Neutrophil (primary cell): ENCODE data around the gene TWSG1.
"Not testable (repeated sequence)": the region's sequence is repeated elsewhere in the genome, so short reads cannot be mapped to it uniquely, and the experiment has no call there.

Source experiments
- H3K27ac ChIP-seq: fragments of 200-600 bp; sonication (generic); 2 replicates; pipeline ENCODE4 v1.5.1; 2016; ENCODE audit warnings: mild to moderate bottlenecking, moderate library complexity
- H3K27me3 ChIP-seq: fragments of 200-600 bp; sonication (generic); 2 replicates; pipeline ENCODE4 v1.6.0; 2016; ENCODE audit warnings: mild to moderate bottlenecking
- H3K36me3 ChIP-seq: fragments of 200-600 bp; sonication (generic); 2 replicates; pipeline ENCODE4 v1.5.1; 2017
- H3K4me1 ChIP-seq, 2 experiments: fragments of 200-600 bp in 1 of 2; sonication (generic) in 1 of 2; 1 replicate in 1 of 2; 2 replicates in 1 of 2; pipeline versions ENCODE4 v1.5.1 to v1.6.1; 2013 to 2016; ENCODE audit warnings: low read depth in 1 of 2, low read length in 1 of 2, mild to moderate bottlenecking in 1 of 2, moderate library complexity in 1 of 2; ENCODE audit not compliant: control insufficient read depth in 1 of 2, insufficient read depth in 1 of 2
- H3K4me3 ChIP-seq, 2 experiments: fragments of 200-600 bp in 1 of 2; sonication (generic) in 1 of 2; 1 replicate in 1 of 2; 2 replicates in 1 of 2; pipeline ENCODE4 v1.5.1; 2013 to 2016; ENCODE audit warnings: low read depth in 1 of 2, low read length in 1 of 2, mild to moderate bottlenecking in 1 of 2, moderate library complexity in 1 of 2
- H3K9me3 ChIP-seq: fragments of 200-600 bp; sonication (generic); 2 replicates; pipeline ENCODE4 v1.5.1; 2016
- TF ChIP-seq, protein P1 (sequence below): fragments of 200-600 bp; sonication (generic); IDR thresholded peaks from 2 replicates; pipeline ENCODE4 v1.5.1; 2016; ENCODE audit warnings: antibody characterized with exemption

TWSG1 gene

DNA sequence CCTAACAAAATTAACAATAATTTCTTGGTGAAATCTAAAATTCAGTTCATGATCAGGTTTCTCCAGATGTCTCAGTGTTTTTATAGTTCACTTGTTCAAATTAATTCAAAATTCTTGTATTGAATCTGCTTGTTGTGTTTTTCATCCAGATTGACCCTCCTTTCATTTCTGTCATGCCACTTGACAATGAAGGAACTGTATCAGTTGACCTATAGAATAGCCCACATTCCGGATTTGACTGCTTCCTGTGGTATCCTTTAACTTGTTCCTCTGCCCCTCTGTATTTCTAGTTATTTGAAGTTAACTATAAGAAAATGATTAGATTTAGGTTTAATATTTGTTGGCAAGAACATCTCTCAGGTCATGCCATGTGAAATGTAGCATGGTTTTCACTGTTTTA lies 53.3 kb downstream of the TWSG1 start:
- H3K36me3 ChIP-seq = no peaks in the 10 kb centered on the region
- no peaks in the 10 kb centered on the region for H3K27me3 ChIP-seq
- TF ChIP-seq, protein P1, sequence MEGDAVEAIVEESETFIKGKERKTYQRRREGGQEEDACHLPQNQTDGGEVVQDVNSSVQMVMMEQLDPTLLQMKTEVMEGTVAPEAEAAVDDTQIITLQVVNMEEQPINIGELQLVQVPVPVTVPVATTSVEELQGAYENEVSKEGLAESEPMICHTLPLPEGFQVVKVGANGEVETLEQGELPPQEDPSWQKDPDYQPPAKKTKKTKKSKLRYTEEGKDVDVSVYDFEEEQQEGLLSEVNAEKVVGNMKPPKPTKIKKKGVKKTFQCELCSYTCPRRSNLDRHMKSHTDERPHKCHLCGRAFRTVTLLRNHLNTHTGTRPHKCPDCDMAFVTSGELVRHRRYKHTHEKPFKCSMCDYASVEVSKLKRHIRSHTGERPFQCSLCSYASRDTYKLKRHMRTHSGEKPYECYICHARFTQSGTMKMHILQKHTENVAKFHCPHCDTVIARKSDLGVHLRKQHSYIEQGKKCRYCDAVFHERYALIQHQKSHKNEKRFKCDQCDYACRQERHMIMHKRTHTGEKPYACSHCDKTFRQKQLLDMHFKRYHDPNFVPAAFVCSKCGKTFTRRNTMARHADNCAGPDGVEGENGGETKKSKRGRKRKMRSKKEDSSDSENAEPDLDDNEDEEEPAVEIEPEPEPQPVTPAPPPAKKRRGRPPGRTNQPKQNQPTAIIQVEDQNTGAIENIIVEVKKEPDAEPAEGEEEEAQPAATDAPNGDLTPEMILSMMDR = no peak
- no peaks in the 10 kb centered on the region for H3K4me1 ChIP-seq
- no peak overlapping the region for H3K27ac ChIP-seq
- no peaks in the 10 kb centered on the region for H3K9me3 ChIP-seq
- no peak overlapping the region for H3K4me3 ChIP-seq

DNA sequence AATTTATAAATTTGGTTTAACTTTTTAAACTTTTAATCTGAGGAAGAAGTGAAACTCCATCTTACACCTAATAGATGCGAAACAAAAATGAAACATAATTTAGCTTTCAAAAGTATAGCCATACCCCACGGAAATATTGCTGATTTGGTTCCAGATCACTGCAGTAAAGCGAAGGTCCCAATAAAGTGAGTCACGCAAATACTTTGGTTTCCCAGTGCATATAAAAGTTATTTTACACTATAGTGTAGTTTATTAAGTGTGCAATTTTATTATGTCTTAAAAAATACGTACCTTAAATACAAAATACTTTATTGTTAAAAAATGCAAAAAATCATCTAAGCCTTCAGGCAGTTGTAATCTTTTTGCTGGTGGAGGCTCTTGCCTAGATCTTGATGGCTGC lies 55.1 kb downstream of the TWSG1 start:
- Histone ChIP-seq H3K4me1 (no peaks in the 10 kb centered on the region), H3K27me3 (no peaks in the 10 kb centered on the region), H3K9me3 (no peaks in the 10 kb centered on the region), H3K27ac (no peak overlapping the region), H3K4me3 (no peak overlapping the region), H3K36me3 (no peaks in the 10 kb centered on the region)
- TF ChIP-seq, protein P1 = no peak

DNA sequence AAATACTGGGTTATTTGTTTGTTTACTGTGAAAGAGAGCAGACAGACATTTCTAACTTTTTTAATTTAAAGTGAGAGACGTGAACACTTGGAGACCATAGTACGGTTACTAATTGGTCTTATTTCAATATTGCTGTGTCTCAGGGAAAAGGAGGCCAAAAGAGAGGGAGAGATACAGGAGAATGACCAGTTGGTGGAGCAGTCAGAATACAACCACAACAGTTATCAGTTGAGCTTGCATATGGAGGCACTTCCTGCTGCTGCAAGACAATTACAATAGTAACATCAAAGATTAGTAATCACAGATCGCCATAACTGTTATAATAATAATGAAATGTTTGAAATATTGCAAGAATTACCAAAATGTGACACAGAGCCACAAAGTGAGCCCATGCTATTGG lies 58.2 kb downstream of the TWSG1 start:
- H3K27me3 ChIP-seq = no peaks in the 10 kb centered on the region
- no peak overlapping the region for H3K27ac ChIP-seq
- no peaks in the 10 kb centered on the region for H3K4me1 ChIP-seq
- TF ChIP-seq, protein P1 = no peak
- no peaks in the 10 kb centered on the region for H3K36me3 ChIP-seq
- no peaks in the 10 kb centered on the region for H3K9me3 ChIP-seq
- no peak overlapping the region for H3K4me3 ChIP-seq

DNA sequence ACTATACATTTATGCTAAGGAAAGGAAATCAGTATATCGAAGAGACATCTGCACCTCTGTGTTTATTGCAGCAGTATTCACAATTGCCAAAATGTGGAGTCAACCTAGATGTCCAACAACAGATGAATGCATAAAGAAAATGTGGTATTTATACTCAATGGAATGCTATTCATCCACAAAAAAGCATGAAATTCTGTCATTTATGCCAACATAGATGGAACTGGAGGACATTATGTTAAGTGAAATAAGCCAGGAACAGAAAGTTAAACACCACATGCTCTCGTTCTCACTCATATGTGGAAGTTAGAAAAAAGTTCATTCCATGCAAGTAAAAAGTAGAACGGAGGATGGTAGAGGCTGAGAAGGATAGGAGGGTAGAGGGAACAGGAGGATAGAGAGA lies 59.5 kb downstream of the TWSG1 start:
- H3K36me3 ChIP-seq = no peaks in the 10 kb centered on the region
- H3K4me3 ChIP-seq = no peak overlapping the region
- H3K27me3 ChIP-seq = no peaks in the 10 kb centered on the region
- no peaks in the 10 kb centered on the region for H3K4me1 ChIP-seq
- TF ChIP-seq, protein P1 = no peak
- H3K27ac ChIP-seq = no peak overlapping the region
- no peaks in the 10 kb centered on the region for H3K9me3 ChIP-seq

DNA sequence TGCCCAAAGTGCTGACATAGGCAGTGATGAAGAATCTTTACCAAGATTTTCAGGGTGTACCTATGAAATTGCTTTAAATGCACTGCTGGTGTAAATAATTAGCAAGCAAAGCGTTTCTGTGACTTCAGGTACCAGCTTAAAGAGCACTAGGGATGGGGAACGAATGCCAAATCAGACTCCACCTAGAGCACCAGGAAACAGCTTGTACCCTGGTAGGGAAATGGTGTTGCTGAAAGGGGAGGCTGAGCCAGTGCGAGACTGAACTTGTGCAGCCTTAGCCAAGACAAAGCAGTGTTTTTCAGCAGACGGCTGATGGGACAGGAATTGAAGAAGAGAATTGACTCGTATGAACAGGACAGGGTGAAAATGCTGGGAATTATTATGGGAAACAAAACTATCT lies 65.6 kb downstream of the TWSG1 start:
- Histone ChIP-seq H3K27me3 (no peaks in the 10 kb centered on the region), H3K36me3 (no peaks in the 10 kb centered on the region), H3K27ac (no peak overlapping the region), H3K4me3 (no peak overlapping the region), H3K4me1 (peaks cover 7 to 12% of the 10 kb centered on the region in 2 experiments), H3K9me3 (no peaks in the 10 kb centered on the region)
- TF ChIP-seq, protein P1 = no peak

DNA sequence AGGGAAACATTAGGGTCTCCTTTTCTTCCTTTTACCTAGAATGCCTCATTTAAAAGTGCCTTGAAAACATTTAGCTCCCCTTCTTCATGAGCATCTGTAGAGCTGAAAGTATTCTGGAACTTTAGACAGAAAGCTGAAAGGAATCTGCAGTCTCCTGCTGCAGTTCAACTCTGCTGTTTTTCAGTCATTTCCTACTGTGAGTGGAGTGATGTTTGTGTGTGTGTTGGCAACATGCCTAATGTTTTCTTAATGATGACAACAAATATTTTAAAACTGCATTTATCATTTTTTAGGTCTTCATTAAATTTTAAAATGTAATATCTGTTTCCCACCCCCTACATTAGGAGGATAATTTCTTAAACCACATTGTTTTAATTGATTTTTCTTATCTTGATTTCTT lies 66.6 kb downstream of the TWSG1 start:
- Histone ChIP-seq H3K27me3 (no peaks in the 10 kb centered on the region), H3K36me3 (no peaks in the 10 kb centered on the region), H3K4me3 (no peak overlapping the region), H3K27ac (no peak overlapping the region), H3K4me1 (peaks cover 7 to 12% of the 10 kb centered on the region in 2 experiments), H3K9me3 (no peaks in the 10 kb centered on the region)
- TF ChIP-seq, protein P1 = no peak

DNA sequence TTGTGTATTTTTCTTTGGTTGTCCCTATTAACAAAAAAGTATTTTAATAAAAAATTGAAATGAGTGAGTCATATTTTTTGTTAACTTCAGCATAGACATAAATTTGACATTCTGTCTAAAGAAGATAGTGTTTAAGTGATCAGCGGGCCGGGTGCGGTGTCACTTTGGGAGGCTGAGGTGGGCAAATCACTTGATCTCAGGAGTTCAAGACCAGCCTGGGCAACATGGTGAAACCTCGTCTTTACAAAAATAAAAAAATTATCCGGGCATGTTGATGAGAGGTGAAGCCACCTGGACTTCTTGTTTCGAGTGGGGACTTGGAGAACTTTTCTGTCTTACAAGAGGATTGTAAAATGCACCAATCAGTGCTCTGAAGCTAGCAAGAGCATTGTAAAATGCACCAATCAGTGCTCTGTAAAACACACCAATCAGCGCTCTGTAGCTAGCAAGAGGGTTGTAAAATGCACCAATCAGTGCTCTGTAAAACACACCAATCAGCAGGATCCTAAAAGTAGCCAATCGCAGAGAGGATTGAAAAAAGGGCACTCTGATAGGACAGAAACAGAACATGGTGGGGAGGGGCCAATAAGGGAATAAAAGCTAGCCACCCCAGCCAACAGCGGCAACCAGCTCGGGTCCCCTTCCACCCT lies 67.9 kb downstream of the TWSG1 start:
- H3K4me1 ChIP-seq = peaks cover 7 to 12% of the 10 kb centered on the region in 2 experiments

More for the DNA sequence above, 67.9 kb downstream of the TWSG1 start:
- not testable (repeated sequence) for H3K27me3 ChIP-seq, H3K4me3 ChIP-seq, H3K9me3 ChIP-seq, H3K27ac ChIP-seq, H3K36me3 ChIP-seq
